Measurements from ENCODE around the gene CYP8B1.

The CYP8B1 gene

GRCh38 chr3:42826141-42826540 is 49.5 kb downstream of the CYP8B1 start:
- DNase-seq (ENCODE audit: low spot score) = no peak

- DNase-seq (ENCODE audit: low spot score) = no peak
Measured at GRCh38 chr3:42823351-42823750, 52.3 kb downstream of the CYP8B1 start.

- DNase-seq (ENCODE audit: low spot score) = no peak
Measured at GRCh38 chr3:42822828-42823227, 52.9 kb downstream of the CYP8B1 start.

All from iPS-NIHi11 (cell line).